Lower leg skin (tissue), 4 donors: ENCODE results near the gene BFAR. TPM values are rescaled to one million over a fixed set of nuclear protein-coding genes. Genes with fewer than 3 reads are reported as not detected.

Source experiments
- DNase-seq, 2 donors: peaks; one replicate each; pipeline ENCODE4 v3.0.0-alpha.2; 2019; ENCODE audit warnings: low spot score in 2 of 2
- H3K4me3 ChIP-seq: fragments of 200-600 bp; sonication (generic); 2 replicates; pipeline ENCODE4 v1.5.1; 2017; ENCODE audit warnings: mild to moderate bottlenecking, low read depth; ENCODE audit not compliant: poor library complexity, severe bottlenecking
- CTCF ChIP-seq, 3 donors: fragments of 450-650 bp; IDR thresholded peaks; one replicate each; pipeline ENCODE4 v1.5.1; 2016; ENCODE audit warnings: antibody characterized with exemption in 3 of 3, mild to moderate bottlenecking in 3 of 3, moderate library complexity in 2 of 3
- POLR2A ChIP-seq, 2 donors: fragments of 450-650 bp; IDR thresholded peaks; one replicate each; pipeline ENCODE4 v1.6.1; 2016 to 2017; ENCODE audit warnings: antibody characterized with exemption in 2 of 2, mild to moderate bottlenecking in 1 of 2, moderate library complexity in 1 of 2
- WGBS, 2 donors: methylation state at CpG; one replicate each; pipeline ENCODE4 v1.1.5; 2018; 5-methylcytosine and 5-hydroxymethylcytosine counted together
- intact Hi-C: fragments of 100-400 bp; cut with DNase I; formaldehyde crosslinking; loops from one replicate; pipeline ENCODE4 v1.15.0; 2023; ENCODE audit warnings: low total_unique reads
- total RNA-seq, 4 donors: library from RNA; depleted of rRNA; stranded (reverse); fragments of >200 nt; gene quantifications; one replicate each; pipeline ENCODE4 v1.1.0, GENCODE V29; 2016

Gene BFAR
- total RNA-seq, 4 donors from 2014 or later: 37.6 to 64.2 (median 53.6) TPM

DNA sequence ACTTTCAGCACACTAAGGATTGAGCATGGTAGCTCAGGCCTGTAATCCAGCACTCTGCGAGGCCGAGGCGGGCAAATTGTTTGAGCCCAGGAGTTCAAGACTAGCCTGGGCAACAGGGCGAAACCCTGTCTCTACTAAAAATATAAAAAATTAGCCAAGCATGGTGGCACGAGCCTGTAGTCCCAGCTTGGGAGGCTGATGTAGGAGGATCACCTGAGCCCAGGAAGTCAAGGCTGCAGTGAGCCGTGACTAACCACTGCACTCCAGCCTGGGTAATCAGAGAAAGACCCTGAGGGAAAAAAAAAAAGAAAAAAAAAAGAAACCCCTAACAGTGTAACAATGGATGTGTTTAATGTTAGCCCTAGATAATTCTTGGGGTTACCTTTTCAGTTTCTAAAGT is 26.6 kb upstream of the BFAR start:
- WGBS, 2 donors: 88 to 90% methylated on average over 6 of the region's 6 CpGs
- intact Hi-C loops: no loop called here
- DNase-seq: no peak
- TF ChIP-seq CTCF (IDR thresholded peaks at IDR 0.05) (no peak), POLR2A (IDR thresholded peaks at IDR 0.05) (no peak)
- H3K4me3 ChIP-seq: no peak overlapping the region

GRCh38 chr16:14608111-14608566 is 24.6 kb upstream of the BFAR start:
- H3K4me3 ChIP-seq: no peak overlapping the region
- TF ChIP-seq POLR2A (IDR thresholded peaks at IDR 0.05) (no peak), CTCF (IDR thresholded peaks at IDR 0.05) (no peak)
- no peak for DNase-seq
- 85 to 90% methylated on average over 4 of the region's 4 CpGs for WGBS, 2 donors
- intact Hi-C loops: no loop called here

DNA sequence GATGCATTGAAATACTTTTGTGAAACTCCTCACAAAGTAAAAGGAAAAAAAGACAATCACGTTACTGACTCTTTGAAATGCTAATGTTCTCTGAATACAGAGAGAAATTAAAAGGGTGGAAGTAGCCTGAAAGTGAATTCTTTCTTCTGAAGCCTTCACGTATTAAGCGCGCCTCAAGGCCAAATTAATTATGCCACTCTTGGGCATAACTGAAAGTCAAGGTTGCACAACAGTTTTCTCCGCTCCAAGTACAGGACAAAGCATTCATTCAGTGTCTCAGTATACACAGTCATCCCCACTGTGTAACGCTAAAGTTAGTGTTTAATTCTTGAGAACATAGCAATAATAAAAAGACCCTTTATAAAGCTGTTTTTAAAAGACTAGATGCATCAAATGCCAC is 24.1 kb upstream of the BFAR start:
- TF ChIP-seq CTCF (IDR thresholded peaks at IDR 0.05) (no peak), POLR2A (IDR thresholded peaks at IDR 0.05) (no peak)

GRCh38 chr16:14609716-14610115 is 23.0 kb upstream of the BFAR start:
- intact Hi-C loops: no loop called here
- H3K4me3 ChIP-seq: no peak overlapping the region
- 94 to 95% methylated on average over 6 of the region's 6 CpGs for WGBS, 2 donors
- no peak for DNase-seq
- TF ChIP-seq CTCF (IDR thresholded peaks at IDR 0.05) (no peak), POLR2A (IDR thresholded peaks at IDR 0.05) (no peak)

More for the DNA sequence above, 24.1 kb upstream of the BFAR start:
- 74 to 84% methylated on average over 6 of the region's 6 CpGs for WGBS, 2 donors
- no peak overlapping the region for H3K4me3 ChIP-seq
- no peak for DNase-seq
- intact Hi-C loops: no loop called here

- intact Hi-C loops: no loop called here
- DNase-seq: no peak
- TF ChIP-seq CTCF (IDR thresholded peaks at IDR 0.05) (no peak), POLR2A (IDR thresholded peaks at IDR 0.05) (no peak)
- WGBS, 2 donors: 94 to 98% methylated on average over 14 of the region's 14 CpGs
- no peak overlapping the region for H3K4me3 ChIP-seq
These were observed 21.1 kb upstream of the BFAR start for GRCh38 chr16:14611660-14612059.

DNA sequence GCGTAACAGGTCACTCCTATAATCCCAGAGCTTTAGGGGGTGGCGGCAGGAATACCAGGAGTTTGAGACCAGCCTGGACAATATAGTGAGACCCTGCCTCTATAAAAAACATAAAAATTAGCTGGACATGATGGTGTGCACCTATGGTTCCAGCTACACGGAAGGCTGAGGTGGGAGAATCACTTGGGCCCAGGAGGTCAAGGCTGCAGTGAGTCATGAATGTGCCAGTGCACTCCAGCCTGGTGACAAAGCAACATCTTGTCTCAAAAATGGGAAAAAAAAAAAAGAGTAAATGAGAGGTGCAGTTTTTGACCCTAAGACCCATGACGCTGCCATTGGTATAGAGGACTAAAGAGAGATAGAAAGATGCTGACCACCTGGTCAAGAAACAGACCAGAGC is 18.8 kb upstream of the BFAR start:
- 95 to 97% methylated on average over 4 of the region's 4 CpGs for WGBS, 2 donors
- DNase-seq: no peak
- no peak for TF ChIP-seq POLR2A (IDR thresholded peaks at IDR 0.05)
- TF ChIP-seq CTCF (IDR thresholded peaks at IDR 0.05): no peak
- intact Hi-C loops: no loop called here
- H3K4me3 ChIP-seq: no peak overlapping the region
